Mesothelial cell of epicardium (in vitro differentiated cells): ENCODE measurements around the gene SNAPC1. TPM values are rescaled to one million over a fixed set of nuclear protein-coding genes. Genes with fewer than 3 reads are reported as not detected.

Experiments
- DNase-seq, 2 experiments: peaks; one replicate each; pipeline ENCODE4 v3.0.0; 2021; ENCODE audit warnings: low spot score in 2 of 2; ENCODE audit not compliant: unreplicated experiment in 2 of 2
- H3K27ac Mint-ChIP-seq: 2 replicates; pipeline ENCODE4 v1.8.0; 2021; ENCODE audit warnings: mixed read lengths
- H3K27me3 Mint-ChIP-seq: 2 replicates; pipeline ENCODE4 v1.8.0; 2021; ENCODE audit warnings: low read depth, mixed read lengths
- H3K36me3 Mint-ChIP-seq: 2 replicates; pipeline ENCODE4 v1.8.0; 2021; ENCODE audit warnings: mixed read lengths
- H3K4me1 Mint-ChIP-seq: 2 replicates; pipeline ENCODE4 v1.8.0; 2021; ENCODE audit warnings: mixed read lengths
- H3K4me3 Mint-ChIP-seq: 2 replicates; pipeline ENCODE4 v1.8.0; 2021; ENCODE audit warnings: mild to moderate bottlenecking, moderate library complexity, mixed read lengths
- H3K9me3 Mint-ChIP-seq: 2 replicates; pipeline ENCODE4 v1.8.0; 2021; ENCODE audit warnings: mixed read lengths
- total RNA-seq: library from RNA; stranded (reverse); gene quantifications from 3 replicates; pipeline ENCODE4 v1.2.1, GENCODE V29; 2021
- TF ChIP-seq, protein P1 (sequence below): fragments of 200-600 bp; sonication (generic); IDR thresholded peaks from one replicate; pipeline ENCODE4 v1.5.0; 2021; ENCODE audit warnings: antibody characterized with exemption; ENCODE audit not compliant: unreplicated experiment

The SNAPC1 gene
- total RNA-seq, 1 donor from 2014 or later, result 6.2 TPM

DNA sequence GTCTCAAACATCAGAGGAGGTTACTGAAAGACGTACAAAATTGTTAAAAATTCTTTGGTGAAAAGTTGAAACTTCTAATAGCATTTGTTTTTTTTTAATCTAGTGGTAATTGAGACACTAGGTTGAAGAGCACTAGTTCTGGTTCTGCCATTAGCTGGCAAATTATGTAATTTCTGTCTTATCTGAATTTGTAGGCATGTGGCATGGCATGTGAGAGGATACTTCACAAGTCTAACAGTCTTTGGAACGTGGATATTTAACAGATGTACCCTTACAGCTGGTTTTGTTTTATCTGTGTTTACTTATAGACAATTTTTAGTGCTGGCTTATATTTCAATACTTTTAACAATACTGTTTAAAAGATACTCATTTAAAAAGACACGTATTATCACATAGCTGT lies 6.0 kb downstream of the SNAPC1 start:
- peaks cover 35% of the 10 kb centered on the region for H3K4me1 Mint-ChIP-seq
- TF ChIP-seq, protein P1, sequence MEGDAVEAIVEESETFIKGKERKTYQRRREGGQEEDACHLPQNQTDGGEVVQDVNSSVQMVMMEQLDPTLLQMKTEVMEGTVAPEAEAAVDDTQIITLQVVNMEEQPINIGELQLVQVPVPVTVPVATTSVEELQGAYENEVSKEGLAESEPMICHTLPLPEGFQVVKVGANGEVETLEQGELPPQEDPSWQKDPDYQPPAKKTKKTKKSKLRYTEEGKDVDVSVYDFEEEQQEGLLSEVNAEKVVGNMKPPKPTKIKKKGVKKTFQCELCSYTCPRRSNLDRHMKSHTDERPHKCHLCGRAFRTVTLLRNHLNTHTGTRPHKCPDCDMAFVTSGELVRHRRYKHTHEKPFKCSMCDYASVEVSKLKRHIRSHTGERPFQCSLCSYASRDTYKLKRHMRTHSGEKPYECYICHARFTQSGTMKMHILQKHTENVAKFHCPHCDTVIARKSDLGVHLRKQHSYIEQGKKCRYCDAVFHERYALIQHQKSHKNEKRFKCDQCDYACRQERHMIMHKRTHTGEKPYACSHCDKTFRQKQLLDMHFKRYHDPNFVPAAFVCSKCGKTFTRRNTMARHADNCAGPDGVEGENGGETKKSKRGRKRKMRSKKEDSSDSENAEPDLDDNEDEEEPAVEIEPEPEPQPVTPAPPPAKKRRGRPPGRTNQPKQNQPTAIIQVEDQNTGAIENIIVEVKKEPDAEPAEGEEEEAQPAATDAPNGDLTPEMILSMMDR, result no peak
- no peaks in the 10 kb centered on the region for H3K27me3 Mint-ChIP-seq
- no peaks in the 10 kb centered on the region for H3K9me3 Mint-ChIP-seq
- H3K4me3 Mint-ChIP-seq, result no peak overlapping the region
- DNase-seq, result no peak
- peaks cover 19% of the 10 kb centered on the region for H3K36me3 Mint-ChIP-seq
- H3K27ac Mint-ChIP-seq, result no peak overlapping the region

GRCh38 chr14:61769893-61770292 lies 7.7 kb downstream of the SNAPC1 start:
- H3K9me3 Mint-ChIP-seq, result no peaks in the 10 kb centered on the region
- H3K36me3 Mint-ChIP-seq, result peaks cover 24% of the 10 kb centered on the region
- peaks cover 20% of the 10 kb centered on the region for H3K4me1 Mint-ChIP-seq
- H3K27me3 Mint-ChIP-seq, result no peaks in the 10 kb centered on the region
- no peak overlapping the region for H3K4me3 Mint-ChIP-seq
- DNase-seq, result no peak
- no peak overlapping the region for H3K27ac Mint-ChIP-seq
- TF ChIP-seq, protein P1, result no peak

DNA sequence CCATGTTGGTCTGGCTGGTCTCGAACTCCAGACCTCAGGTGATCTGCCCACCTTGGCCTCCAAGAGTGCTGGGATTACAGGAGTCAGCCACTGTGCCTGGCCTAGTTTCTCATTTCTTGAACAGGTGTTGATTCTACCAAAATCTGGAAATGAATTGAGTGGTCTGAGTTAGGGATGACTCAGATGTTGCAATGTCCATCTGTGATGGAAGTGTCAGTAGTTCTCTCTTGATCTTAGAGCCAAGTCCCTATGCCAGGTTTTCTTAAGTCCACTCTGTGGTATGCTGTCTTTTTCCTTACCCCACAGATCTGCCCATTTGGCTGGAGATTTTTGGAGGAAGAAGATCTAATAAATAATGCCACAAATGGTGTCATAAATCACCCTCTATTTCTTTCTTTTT lies 12.6 kb downstream of the SNAPC1 start:
- no peak overlapping the region for H3K4me3 Mint-ChIP-seq
- no peaks in the 10 kb centered on the region for H3K9me3 Mint-ChIP-seq
- H3K27ac Mint-ChIP-seq, result no peak overlapping the region
- TF ChIP-seq, protein P1, result no peak
- no peaks in the 10 kb centered on the region for H3K4me1 Mint-ChIP-seq
- peaks cover 40% of the 10 kb centered on the region for H3K36me3 Mint-ChIP-seq
- H3K27me3 Mint-ChIP-seq, result no peaks in the 10 kb centered on the region
- no peak for DNase-seq

- Mint-ChIP-seq H3K4me1 (no peaks in the 10 kb centered on the region), H3K36me3 (peaks cover 43% of the 10 kb centered on the region), H3K9me3 (no peaks in the 10 kb centered on the region), H3K27ac (no peak overlapping the region), H3K27me3 (no peaks in the 10 kb centered on the region), H3K4me3 (no peak overlapping the region)
- no peak for DNase-seq
- TF ChIP-seq, protein P1, result no peak
These were observed 17.9 kb downstream of the SNAPC1 start for GRCh38 chr14:61780125-61780524.

GRCh38 chr14:61797309-61797708 lies 35.1 kb downstream of the SNAPC1 start:
- peaks cover 11% of the 10 kb centered on the region for H3K4me1 Mint-ChIP-seq
- DNase-seq, result no peak
- H3K27ac Mint-ChIP-seq, result no peak overlapping the region
- H3K4me3 Mint-ChIP-seq, result no peak overlapping the region
- peaks cover 2% of the 10 kb centered on the region for H3K27me3 Mint-ChIP-seq
- no peaks in the 10 kb centered on the region for H3K9me3 Mint-ChIP-seq
- H3K36me3 Mint-ChIP-seq, result peaks cover 16% of the 10 kb centered on the region
- TF ChIP-seq, protein P1, result no peak

- TF ChIP-seq, protein P1, result no peak
- Mint-ChIP-seq H3K4me1 (peaks cover 11% of the 10 kb centered on the region), H3K9me3 (no peaks in the 10 kb centered on the region), H3K27me3 (peaks cover 2% of the 10 kb centered on the region), H3K4me3 (no peak overlapping the region), H3K27ac (no peak overlapping the region), H3K36me3 (peaks cover 2% of the 10 kb centered on the region)
- DNase-seq, result no peak
These were observed 39.9 kb downstream of the SNAPC1 start for GRCh38 chr14:61802010-61802568.
